HEK293 (cell line): Measurements from ENCODE around the gene TRMT112.

Source experiments
- CTCF ChIA-PET: fragments of 350-600 bp; formaldehyde crosslinking; extraction: SDS; loops from one replicate; lab custom pipeline; 2021; ENCODE audit warnings: antibody characterized with exemption; lab: Yijun Ruan, JAX
- POLR2A ChIA-PET: fragments of 300-600 bp; formaldehyde crosslinking; extraction: SDS; loops from one replicate; lab custom pipeline; 2020; ENCODE audit warnings: antibody characterized with exemption, inconsistent platforms; lab: Yijun Ruan, JAX
- H3K27ac ChIP-seq: fragments of 200-500 bp; sonication (Bioruptor generic); 2 replicates; pipeline ENCODE4 v1.5.1; 2014; ENCODE audit warnings: low read depth, low read length, control low read depth, inconsistent platforms; ENCODE audit errors: extremely low read depth
- H3K36me3 ChIP-seq, 2 experiments: fragments of 200-500 bp in 1 of 2; sonication (Bioruptor generic) in 1 of 2; 1 replicate in 1 of 2; 2 replicates in 1 of 2; pipeline ENCODE4 v1.5.1; 2014 to 2017; ENCODE audit warnings: inconsistent platforms in 2 of 2, low read length in 2 of 2; ENCODE audit not compliant: control insufficient read depth in 2 of 2, insufficient read depth in 1 of 2
- H3K4me1 ChIP-seq: fragments of 200-500 bp; sonication (Bioruptor generic); 2 replicates; pipeline ENCODE4 v1.5.1; 2014; ENCODE audit warnings: mild to moderate bottlenecking, low read length, inconsistent platforms; ENCODE audit not compliant: control insufficient read depth, insufficient read depth
- H3K4me3 ChIP-seq: 2 replicates; pipeline ENCODE4 v1.5.1; 2011; ENCODE audit warnings: low read depth, mild to moderate bottlenecking, control low read depth, low read length, moderate library complexity
- H3K9me3 ChIP-seq: fragments of 200-500 bp; sonication (Bioruptor generic); 2 replicates; pipeline ENCODE4 v1.5.1; 2014; ENCODE audit warnings: low read depth, low read length, inconsistent platforms; ENCODE audit not compliant: control insufficient read depth, insufficient read depth
- HOXD13 ChIP-seq: sonication (generic); formaldehyde crosslinking; IDR thresholded peaks from 2 replicates; pipeline ENCODE4 v1.8.0; 2022; ENCODE audit warnings: missing genetic modification reagents, borderline replicate concordance
- KLF16 ChIP-seq: fragments of 450-650 bp; formaldehyde crosslinking; IDR thresholded peaks from 2 replicates; pipeline ENCODE4 v1.5.1; 2017; ENCODE audit warnings: missing biosample characterization, missing genetic modification characterization
- MZF1 ChIP-seq: fragments of 450-650 bp; formaldehyde crosslinking; IDR thresholded peaks from 2 replicates; pipeline ENCODE4 v1.5.1; 2017; ENCODE audit warnings: missing biosample characterization, missing genetic modification characterization, borderline replicate concordance
- RBAK ChIP-seq: fragments of 450-650 bp; formaldehyde crosslinking; IDR thresholded peaks from 2 replicates; pipeline ENCODE4 v1.5.1; 2016; ENCODE audit warnings: missing biosample characterization, missing genetic modification characterization
- SALL2 ChIP-seq: fragments of 450-650 bp; formaldehyde crosslinking; IDR thresholded peaks from 2 replicates; pipeline ENCODE4 v1.5.0; 2017; ENCODE audit warnings: missing biosample characterization, mild to moderate bottlenecking, missing genetic modification characterization, borderline replicate concordance
- SETDB1 ChIP-seq: IDR thresholded peaks from one replicate; pipeline ENCODE4 v1.6.1; 2017; ENCODE audit warnings: mild to moderate bottlenecking, low read length, moderate library complexity, mixed read lengths; ENCODE audit not compliant: insufficient read length
- WT1 ChIP-seq: fragments of 450-650 bp; formaldehyde crosslinking; IDR thresholded peaks from 2 replicates; pipeline ENCODE4 v1.5.1; 2016; ENCODE audit warnings: missing biosample characterization, missing genetic modification characterization
- ZBTB20 ChIP-seq: fragments of 450-650 bp; formaldehyde crosslinking; IDR thresholded peaks from 2 replicates; pipeline ENCODE4 v1.5.1; 2016; ENCODE audit warnings: missing biosample characterization, missing genetic modification characterization
- ZNF175 ChIP-seq: fragments of 450-650 bp; formaldehyde crosslinking; IDR thresholded peaks from 2 replicates; pipeline ENCODE4 v1.5.1; 2016; ENCODE audit warnings: missing biosample characterization, missing genetic modification characterization
- ZNF266 ChIP-seq: fragments of 450-650 bp; formaldehyde crosslinking; IDR thresholded peaks from 2 replicates; pipeline ENCODE4 v1.5.1; 2016; ENCODE audit warnings: missing biosample characterization, missing genetic modification characterization, low read depth
- ZNF670 ChIP-seq: fragments of 450-650 bp; formaldehyde crosslinking; IDR thresholded peaks from 2 replicates; pipeline ENCODE4 v1.5.1; 2016; ENCODE audit warnings: missing biosample characterization, missing genetic modification characterization, low read depth
- ZNF747 ChIP-seq: fragments of 450-650 bp; formaldehyde crosslinking; IDR thresholded peaks from 2 replicates; pipeline ENCODE4 v1.5.1; 2016; ENCODE audit warnings: missing biosample characterization, missing genetic modification characterization
- TF ChIP-seq, protein P1 (sequence below): fragments of 450-650 bp; formaldehyde crosslinking; IDR thresholded peaks from 2 replicates; pipeline ENCODE4 v1.5.1; 2016; ENCODE audit warnings: missing biosample characterization, missing genetic modification characterization
- TF ChIP-seq, protein P2 (sequence below): fragments of 450-650 bp; formaldehyde crosslinking; IDR thresholded peaks from 2 replicates; pipeline ENCODE4 v1.5.1; 2016; ENCODE audit warnings: missing biosample characterization, missing genetic modification characterization, borderline replicate concordance
- TF ChIP-seq, protein P3 (sequence below): fragments of 450-650 bp; formaldehyde crosslinking; IDR thresholded peaks from 2 replicates; pipeline ENCODE4 v1.5.1; 2016; ENCODE audit warnings: missing biosample characterization, missing genetic modification characterization
- TF ChIP-seq, protein P4 (sequence below): fragments of 450-650 bp; formaldehyde crosslinking; IDR thresholded peaks from 2 replicates; pipeline ENCODE4 v1.5.0; 2017; ENCODE audit warnings: missing biosample characterization, missing genetic modification characterization, borderline replicate concordance
- TF ChIP-seq, protein P5 (sequence below): fragments of 450-650 bp; formaldehyde crosslinking; IDR thresholded peaks from 2 replicates; pipeline ENCODE4 v1.5.1; 2016; ENCODE audit warnings: missing biosample characterization, missing genetic modification characterization

The TRMT112 gene

DNA sequence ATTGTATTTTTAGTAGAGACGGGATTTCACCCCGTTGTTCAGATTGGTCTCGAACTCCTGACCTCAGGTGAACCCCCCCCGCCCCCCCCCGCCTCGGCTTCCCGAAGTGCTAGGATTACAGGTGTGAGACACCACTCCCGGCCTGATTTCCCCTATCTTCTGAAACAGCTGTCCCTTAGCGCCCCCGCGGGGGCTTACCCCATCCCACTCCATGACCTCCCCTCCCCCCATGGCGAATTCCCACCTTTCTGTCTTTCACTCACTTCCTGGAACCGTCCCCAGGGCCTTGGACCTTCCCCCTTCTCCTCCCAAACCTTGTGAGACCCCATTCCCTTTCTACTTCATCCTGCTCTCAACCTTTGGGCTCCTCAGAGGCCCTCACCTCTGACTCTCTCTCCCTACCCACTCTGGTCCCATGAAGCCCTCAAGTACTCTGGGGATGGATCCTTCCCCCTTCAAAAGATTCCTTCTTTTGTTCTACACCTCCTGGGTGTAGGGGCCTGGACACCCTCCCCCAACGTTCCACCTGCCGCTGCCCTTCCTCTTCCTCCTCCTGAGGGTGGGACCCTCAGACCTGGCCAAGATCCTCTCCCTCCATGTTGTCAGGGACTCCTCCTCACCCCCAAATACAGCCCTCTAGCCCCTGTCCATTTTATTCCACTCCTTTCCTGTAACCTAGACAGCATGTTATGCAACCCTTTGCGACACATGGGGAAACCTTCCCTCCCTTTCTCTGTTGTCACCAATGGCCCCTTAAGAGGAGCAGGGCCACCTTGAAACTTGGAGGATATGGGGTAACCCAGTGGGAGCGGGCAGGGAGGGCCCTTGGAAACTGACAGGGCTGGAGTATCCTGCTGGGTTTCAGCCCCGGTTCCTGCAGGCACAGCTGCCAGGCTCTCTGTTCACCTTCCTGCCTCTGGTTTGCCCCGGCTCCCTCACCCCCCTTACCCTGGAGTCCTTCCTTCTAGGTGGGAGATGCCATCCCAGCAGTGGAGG, 1.7 kb upstream of the TRMT112 start:
- Histone ChIP-seq H3K9me3 (no peaks in the 10 kb centered on the region), H3K36me3 (peaks cover 0 to 62% of the 10 kb centered on the region in 2 experiments; a peak in 1 of 3 replicates), H3K4me3 (peak overlapping the region; percentile 90), H3K27ac (peak overlapping the region; percentile 44), H3K4me1 (no peaks in the 10 kb centered on the region)
- TF ChIP-seq ZNF175 (tag by site-specific recombination) (no peak), ZNF670 (no peak), RBAK (tag by site-specific recombination) (no peak)
- TF ChIP-seq, protein P1, sequence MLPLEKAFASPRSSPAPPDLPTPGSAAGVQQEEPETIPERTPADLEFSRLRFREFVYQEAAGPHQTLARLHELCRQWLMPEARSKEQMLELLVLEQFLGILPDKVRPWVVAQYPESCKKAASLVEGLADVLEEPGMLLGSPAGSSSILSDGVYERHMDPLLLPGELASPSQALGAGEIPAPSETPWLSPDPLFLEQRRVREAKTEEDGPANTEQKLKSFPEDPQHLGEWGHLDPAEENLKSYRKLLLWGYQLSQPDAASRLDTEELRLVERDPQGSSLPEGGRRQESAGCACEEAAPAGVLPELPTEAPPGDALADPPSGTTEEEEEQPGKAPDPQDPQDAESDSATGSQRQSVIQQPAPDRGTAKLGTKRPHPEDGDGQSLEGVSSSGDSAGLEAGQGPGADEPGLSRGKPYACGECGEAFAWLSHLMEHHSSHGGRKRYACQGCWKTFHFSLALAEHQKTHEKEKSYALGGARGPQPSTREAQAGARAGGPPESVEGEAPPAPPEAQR (tag by site-specific recombination) = no peak
- TF ChIP-seq, protein P2, sequence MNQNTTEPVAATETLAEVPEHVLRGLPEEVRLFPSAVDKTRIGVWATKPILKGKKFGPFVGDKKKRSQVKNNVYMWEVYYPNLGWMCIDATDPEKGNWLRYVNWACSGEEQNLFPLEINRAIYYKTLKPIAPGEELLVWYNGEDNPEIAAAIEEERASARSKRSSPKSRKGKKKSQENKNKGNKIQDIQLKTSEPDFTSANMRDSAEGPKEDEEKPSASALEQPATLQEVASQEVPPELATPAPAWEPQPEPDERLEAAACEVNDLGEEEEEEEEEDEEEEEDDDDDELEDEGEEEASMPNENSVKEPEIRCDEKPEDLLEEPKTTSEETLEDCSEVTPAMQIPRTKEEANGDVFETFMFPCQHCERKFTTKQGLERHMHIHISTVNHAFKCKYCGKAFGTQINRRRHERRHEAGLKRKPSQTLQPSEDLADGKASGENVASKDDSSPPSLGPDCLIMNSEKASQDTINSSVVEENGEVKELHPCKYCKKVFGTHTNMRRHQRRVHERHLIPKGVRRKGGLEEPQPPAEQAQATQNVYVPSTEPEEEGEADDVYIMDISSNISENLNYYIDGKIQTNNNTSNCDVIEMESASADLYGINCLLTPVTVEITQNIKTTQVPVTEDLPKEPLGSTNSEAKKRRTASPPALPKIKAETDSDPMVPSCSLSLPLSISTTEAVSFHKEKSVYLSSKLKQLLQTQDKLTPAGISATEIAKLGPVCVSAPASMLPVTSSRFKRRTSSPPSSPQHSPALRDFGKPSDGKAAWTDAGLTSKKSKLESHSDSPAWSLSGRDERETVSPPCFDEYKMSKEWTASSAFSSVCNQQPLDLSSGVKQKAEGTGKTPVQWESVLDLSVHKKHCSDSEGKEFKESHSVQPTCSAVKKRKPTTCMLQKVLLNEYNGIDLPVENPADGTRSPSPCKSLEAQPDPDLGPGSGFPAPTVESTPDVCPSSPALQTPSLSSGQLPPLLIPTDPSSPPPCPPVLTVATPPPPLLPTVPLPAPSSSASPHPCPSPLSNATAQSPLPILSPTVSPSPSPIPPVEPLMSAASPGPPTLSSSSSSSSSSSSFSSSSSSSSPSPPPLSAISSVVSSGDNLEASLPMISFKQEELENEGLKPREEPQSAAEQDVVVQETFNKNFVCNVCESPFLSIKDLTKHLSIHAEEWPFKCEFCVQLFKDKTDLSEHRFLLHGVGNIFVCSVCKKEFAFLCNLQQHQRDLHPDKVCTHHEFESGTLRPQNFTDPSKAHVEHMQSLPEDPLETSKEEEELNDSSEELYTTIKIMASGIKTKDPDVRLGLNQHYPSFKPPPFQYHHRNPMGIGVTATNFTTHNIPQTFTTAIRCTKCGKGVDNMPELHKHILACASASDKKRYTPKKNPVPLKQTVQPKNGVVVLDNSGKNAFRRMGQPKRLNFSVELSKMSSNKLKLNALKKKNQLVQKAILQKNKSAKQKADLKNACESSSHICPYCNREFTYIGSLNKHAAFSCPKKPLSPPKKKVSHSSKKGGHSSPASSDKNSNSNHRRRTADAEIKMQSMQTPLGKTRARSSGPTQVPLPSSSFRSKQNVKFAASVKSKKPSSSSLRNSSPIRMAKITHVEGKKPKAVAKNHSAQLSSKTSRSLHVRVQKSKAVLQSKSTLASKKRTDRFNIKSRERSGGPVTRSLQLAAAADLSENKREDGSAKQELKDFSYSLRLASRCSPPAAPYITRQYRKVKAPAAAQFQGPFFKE (tag by site-specific recombination) = no peak
- POLR2A ChIA-PET = interaction anchor here (1.9 to 4.0 kb wide), 3 partner anchors 13 to 133 kb away, joined by 19 to 43 read pairs (median 22); partner anchors contain the start of genes ESRRA and STIP1
- CTCF ChIA-PET = interaction anchor here (0.7 to 5.0 kb wide), 6 partner anchors 13 to 39 kb away, joined by 3 to 85 read pairs (median 16); partner anchors contain the start of gene CCDC88B

DNA sequence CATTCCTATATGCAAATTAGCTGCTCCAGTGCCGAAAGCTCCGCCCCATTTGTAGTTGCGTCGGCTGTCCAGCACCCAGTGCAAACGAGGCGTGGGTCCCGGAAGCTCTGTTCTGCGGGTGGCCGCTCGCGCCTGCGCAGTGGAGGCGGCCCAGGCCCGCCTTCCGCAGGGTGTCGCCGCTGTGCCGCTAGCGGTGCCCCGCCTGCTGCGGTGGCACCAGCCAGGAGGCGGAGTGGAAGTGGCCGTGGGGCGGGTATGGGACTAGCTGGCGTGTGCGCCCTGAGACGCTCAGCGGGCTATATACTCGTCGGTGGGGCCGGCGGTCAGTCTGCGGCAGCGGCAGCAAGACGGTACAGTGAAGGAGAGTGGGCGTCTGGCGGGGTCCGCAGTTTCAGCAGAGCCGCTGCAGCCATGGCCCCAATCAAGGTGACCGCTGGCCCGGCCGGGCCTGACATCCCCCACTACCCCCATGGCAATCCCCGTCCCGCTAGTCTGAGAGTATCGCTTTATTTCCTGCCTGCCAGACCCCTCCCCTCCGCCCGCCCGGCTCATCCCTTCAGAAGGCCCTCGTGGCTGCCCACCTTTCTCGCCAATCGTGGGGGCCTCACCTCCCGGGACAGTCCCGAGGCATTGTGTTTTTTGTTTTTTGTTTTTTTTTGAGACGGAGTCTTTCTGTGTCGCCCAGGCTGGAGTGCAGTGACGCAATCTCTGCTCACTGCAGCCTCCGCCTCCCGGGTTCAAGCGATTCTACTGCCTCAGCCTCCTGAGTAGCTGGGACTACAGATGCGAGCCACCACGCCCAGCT, 804 bp upstream of the TRMT112 start, which contains the start of gene PRDX5:
Gene PRDX5, plus strand, starts transcription at position 161 of the 805 bp plus-strand sequence. Its CDS starts 95 bp downstream, at position 256.
- Histone ChIP-seq H3K9me3 (no peaks in the 10 kb centered on the region), H3K36me3 (peaks cover 0 to 61% of the 10 kb centered on the region in 2 experiments; a peak in 1 of 3 replicates), H3K4me1 (no peaks in the 10 kb centered on the region), H3K4me3 (peak within 1 kb of the TSS; percentile 90), H3K27ac (peak within 1 kb of the TSS; percentile 88)
- CTCF ChIA-PET = interaction anchor here (0.6 to 5.0 kb wide), 27 partner anchors 9 to 1646 kb away, joined by 3 to 85 read pairs (median 4); partner anchors contain the start of genes CCDC88B and LBHD1
- POLR2A ChIA-PET = interaction anchor here (0.5 to 4.0 kb wide), 34 partner anchors 9 to 137 kb away, joined by 3 to 43 read pairs (median 4); partner anchors contain the start of genes BAD, ESRRA, FKBP2 and PPP1R14B
- TF ChIP-seq HOXD13 (CRISPR knock-in tag) (no peak), SETDB1 (no peak), MZF1 (tag by site-specific recombination) (no peak), WT1 (tag by site-specific recombination) (no peak), KLF16 (tag by site-specific recombination) (peak; percentile 57), SALL2 (tag by site-specific recombination) (no peak), ZNF266 (tag by site-specific recombination) (no peak), ZNF747 (no peak), ZBTB20 (tag by site-specific recombination) (peak; percentile 46; the same call in 1 of the 2 replicates)
- TF ChIP-seq, protein P3, sequence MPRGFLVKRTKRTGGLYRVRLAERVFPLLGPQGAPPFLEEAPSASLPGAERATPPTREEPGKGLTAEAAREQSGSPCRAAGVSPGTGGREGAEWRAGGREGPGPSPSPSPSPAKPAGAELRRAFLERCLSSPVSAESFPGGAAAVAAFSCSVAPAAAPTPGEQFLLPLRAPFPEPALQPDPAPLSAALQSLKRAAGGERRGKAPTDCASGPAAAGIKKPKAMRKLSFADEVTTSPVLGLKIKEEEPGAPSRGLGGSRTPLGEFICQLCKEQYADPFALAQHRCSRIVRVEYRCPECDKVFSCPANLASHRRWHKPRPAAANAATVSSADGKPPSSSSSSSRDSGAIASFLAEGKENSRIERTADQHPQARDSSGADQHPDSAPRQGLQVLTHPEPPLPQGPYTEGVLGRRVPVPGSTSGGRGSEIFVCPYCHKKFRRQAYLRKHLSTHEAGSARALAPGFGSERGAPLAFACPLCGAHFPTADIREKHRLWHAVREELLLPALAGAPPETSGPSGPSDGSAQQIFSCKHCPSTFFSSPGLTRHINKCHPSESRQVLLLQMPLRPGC (tag by site-specific recombination) = no peak; the same call in 1 of the 2 replicates
- TF ChIP-seq, protein P4, sequence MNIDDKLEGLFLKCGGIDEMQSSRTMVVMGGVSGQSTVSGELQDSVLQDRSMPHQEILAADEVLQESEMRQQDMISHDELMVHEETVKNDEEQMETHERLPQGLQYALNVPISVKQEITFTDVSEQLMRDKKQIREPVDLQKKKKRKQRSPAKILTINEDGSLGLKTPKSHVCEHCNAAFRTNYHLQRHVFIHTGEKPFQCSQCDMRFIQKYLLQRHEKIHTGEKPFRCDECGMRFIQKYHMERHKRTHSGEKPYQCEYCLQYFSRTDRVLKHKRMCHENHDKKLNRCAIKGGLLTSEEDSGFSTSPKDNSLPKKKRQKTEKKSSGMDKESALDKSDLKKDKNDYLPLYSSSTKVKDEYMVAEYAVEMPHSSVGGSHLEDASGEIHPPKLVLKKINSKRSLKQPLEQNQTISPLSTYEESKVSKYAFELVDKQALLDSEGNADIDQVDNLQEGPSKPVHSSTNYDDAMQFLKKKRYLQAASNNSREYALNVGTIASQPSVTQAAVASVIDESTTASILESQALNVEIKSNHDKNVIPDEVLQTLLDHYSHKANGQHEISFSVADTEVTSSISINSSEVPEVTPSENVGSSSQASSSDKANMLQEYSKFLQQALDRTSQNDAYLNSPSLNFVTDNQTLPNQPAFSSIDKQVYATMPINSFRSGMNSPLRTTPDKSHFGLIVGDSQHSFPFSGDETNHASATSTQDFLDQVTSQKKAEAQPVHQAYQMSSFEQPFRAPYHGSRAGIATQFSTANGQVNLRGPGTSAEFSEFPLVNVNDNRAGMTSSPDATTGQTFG (tag by site-specific recombination) = no peak
- TF ChIP-seq, protein P5, sequence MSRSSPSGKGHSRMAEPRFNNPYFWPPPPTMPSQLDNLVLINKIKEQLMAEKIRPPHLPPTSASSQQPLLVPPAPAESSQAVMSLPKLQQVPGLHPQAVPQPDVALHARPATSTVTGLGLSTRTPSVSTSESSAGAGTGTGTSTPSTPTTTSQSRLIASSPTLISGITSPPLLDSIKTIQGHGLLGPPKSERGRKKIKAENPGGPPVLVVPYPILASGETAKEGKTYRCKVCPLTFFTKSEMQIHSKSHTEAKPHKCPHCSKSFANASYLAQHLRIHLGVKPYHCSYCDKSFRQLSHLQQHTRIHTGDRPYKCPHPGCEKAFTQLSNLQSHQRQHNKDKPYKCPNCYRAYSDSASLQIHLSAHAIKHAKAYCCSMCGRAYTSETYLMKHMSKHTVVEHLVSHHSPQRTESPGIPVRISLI (tag by site-specific recombination) = peak; percentile 80; the same call in 1 of the 2 replicates
